ENCODE measurements around the gene ZNF341.

Gene ZNF341

DNA sequence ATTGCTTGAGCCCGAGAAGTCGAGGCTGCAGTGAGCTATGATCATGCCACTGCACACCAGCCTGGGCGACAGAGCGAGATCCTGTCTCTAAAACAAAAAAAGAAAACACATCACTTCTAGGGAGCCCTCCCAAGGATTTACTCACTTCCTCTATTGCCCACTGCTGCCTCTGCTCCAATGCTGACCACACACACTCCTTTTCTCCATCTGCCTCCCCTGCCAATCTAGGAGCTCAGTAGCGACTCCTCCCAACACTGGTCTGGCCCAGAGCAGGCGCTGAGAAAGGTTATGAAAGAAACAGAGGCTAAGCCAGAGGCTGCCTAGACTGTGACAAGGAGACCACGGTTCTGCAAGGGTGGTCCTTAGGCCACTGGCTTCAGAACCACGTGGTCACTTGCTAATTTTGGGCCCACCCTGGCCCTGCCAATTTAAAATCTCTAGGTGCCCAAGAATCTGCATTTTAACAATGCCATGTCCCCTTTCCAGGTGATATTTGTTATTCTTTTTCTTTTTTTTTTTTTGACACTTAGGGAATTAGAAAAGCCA, 44.4 kb upstream of the ZNF341 start:
- in situ Hi-C loops (cut with MboI; ENCODE audit: low sequenced_read_pairs, unreplicated experiment): no loop called here
- TF ChIP-seq, protein P1, sequence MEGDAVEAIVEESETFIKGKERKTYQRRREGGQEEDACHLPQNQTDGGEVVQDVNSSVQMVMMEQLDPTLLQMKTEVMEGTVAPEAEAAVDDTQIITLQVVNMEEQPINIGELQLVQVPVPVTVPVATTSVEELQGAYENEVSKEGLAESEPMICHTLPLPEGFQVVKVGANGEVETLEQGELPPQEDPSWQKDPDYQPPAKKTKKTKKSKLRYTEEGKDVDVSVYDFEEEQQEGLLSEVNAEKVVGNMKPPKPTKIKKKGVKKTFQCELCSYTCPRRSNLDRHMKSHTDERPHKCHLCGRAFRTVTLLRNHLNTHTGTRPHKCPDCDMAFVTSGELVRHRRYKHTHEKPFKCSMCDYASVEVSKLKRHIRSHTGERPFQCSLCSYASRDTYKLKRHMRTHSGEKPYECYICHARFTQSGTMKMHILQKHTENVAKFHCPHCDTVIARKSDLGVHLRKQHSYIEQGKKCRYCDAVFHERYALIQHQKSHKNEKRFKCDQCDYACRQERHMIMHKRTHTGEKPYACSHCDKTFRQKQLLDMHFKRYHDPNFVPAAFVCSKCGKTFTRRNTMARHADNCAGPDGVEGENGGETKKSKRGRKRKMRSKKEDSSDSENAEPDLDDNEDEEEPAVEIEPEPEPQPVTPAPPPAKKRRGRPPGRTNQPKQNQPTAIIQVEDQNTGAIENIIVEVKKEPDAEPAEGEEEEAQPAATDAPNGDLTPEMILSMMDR (IDR thresholded peaks at IDR 0.05; ENCODE audit: borderline replicate concordance, control extremely low read depth, extremely low read depth, insufficient read depth, missing control alignments): no peak
- no peak for DNase-seq (ENCODE audit: low spot score)

DNA sequence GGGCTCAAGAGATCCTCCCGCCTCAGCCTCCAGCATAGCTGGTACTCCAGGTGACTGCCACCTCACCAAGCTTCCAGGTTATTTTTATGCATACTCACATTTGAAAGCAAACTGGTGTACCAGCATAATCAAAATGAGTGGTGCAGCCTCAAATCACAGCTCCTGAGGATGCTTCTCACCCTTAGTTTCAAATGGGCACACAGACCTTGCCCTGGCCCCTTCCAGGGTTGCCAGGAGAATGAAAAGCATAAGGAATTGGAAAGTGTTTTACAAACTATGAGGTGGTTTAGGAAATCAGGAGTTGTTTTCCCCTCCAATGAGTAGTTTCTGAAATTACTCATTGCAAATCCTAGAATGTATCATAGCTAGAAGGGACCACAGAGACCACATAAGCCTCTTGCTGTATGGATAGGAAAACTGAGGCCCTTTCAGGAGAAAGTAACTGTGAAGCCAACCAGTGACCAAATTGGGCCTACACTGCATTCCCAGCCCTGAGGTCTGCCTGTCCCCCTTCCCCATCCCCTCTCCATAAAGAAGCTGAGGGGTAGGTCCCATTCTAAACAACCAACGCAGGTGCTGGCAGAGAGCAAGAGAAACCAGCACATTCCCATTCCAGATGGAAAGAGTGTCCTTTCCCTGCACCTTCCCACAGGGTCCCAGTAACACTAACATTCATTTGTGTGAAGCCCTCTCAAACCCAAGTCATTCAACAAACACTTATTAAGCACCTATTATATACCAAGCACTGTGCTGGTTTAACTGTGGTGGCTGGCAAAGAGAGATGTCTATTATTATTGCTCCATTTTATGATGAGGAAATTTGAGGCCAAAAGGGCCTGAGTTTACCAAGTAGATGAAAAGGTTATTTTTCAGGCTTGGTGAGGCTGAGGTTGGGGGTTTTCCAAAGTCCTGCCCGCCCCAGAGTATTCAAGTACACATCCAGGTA, 43.5 kb upstream of the ZNF341 start:
- DNase-seq (ENCODE audit: low spot score): no peak
- TF ChIP-seq, protein P1 (IDR thresholded peaks at IDR 0.05; ENCODE audit: borderline replicate concordance, control extremely low read depth, extremely low read depth, insufficient read depth, missing control alignments): no peak
- in situ Hi-C loops (cut with MboI; ENCODE audit: low sequenced_read_pairs, unreplicated experiment): no loop called here

DNA sequence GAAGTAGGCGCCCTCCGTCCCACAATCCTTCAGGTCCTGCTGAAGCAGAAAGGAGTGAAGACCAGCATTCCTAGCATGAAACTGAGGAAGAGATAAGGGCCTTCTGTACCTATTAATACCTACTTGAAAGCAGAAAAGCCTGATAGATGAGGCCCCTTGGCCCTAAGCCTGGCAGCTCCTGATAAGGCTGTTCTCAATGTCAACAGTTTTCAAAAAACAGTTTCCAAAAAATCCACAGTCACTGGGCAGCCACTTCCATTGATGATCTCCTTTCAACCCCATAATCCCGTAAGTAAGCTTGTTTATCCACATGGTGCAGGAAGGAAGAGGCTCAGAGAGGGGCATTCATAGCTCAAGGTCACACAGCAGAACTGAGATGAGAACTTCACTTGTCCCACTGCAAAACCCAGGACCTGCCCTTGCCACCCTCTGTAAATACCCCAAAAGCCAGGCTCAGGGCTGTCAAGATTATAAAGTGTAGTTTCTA, 42.8 kb upstream of the ZNF341 start:
- in situ Hi-C loops (cut with MboI; ENCODE audit: low sequenced_read_pairs, unreplicated experiment): no loop called here
- TF ChIP-seq, protein P1 (IDR thresholded peaks at IDR 0.05; ENCODE audit: borderline replicate concordance, control extremely low read depth, extremely low read depth, insufficient read depth, missing control alignments): no peak
- DNase-seq (ENCODE audit: low spot score): no peak

DNA sequence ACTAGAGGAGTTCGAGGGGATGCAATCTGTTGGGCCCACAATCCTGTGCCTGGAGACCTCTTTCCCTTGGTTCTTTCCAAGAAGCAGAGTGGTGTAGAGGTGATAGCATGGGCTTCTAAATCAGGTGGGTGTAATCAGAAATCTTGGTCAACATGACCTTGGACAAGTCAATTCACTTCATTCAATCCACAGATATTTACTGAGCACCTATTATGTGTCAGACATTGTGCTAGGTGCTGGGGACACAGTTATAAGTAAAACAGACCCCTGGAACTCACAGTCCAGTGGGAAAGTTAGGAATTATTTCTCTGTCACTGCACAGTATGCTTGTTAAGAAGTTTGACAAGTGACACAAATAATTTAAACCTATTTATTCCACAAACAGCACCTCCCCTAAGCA, 42.3 kb upstream of the ZNF341 start:
- TF ChIP-seq, protein P1 (IDR thresholded peaks at IDR 0.05; ENCODE audit: borderline replicate concordance, control extremely low read depth, extremely low read depth, insufficient read depth, missing control alignments): no peak
- no peak for DNase-seq (ENCODE audit: low spot score)
- in situ Hi-C loops (cut with MboI; ENCODE audit: low sequenced_read_pairs, unreplicated experiment): no loop called here

DNA sequence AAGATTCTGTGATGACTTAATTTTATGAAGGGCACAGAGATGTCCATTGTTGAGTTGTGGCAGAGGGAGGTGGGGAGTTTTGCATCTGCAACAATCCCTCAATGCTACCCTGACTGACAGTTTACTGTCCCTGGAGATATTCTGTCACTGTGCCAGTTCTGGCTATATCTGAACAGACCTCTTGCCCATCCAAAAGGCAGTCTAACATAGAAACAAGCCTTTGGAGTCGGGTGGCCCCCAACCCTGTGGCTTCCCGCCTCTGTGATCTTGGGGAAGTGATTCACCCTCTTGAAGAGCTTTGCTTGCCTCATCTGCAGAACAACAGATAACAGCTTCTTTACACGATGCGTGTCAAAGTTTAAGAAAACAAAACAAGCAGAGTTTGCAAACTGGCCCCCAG, 41.8 kb upstream of the ZNF341 start:
- no peak for DNase-seq (ENCODE audit: low spot score)
- in situ Hi-C loops (cut with MboI; ENCODE audit: low sequenced_read_pairs, unreplicated experiment): no loop called here

DNA sequence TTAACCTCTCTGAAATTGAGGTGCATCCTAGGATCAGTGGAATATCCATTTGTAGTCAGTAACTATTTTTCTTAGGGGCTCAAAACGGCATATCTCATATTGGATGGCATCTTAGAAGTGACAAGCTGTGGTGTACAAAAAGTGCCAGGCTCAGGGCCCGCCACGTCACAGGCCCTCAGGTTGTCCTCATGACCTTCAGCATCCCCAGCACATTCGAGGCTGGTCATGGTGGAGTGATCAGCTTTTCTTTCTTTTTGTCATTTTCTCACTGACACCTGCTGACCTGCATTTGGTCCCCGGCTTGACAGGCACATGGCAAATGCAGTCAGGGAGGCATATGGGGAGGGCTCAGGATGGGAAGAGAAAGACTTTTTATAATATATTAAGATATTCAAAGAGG, 38.5 kb upstream of the ZNF341 start:
- DNase-seq (ENCODE audit: low spot score): no peak
- in situ Hi-C loops (cut with MboI; ENCODE audit: low sequenced_read_pairs, unreplicated experiment): no loop called here
- TF ChIP-seq, protein P1 (IDR thresholded peaks at IDR 0.05; ENCODE audit: borderline replicate concordance, control extremely low read depth, extremely low read depth, insufficient read depth, missing control alignments): no peak

More for the DNA sequence above, 41.8 kb upstream of the ZNF341 start:
- TF ChIP-seq, protein P1 (IDR thresholded peaks at IDR 0.05; ENCODE audit: borderline replicate concordance, control extremely low read depth, extremely low read depth, insufficient read depth, missing control alignments): no peak
